H1 (cell line): ENCODE data around the gene LLPH.
"Not testable (repeated sequence)": the region's sequence is repeated elsewhere in the genome, so short reads cannot be mapped to it uniquely, and the experiment has no call there.

Experiments
- BRCA1 ChIP-seq: IDR thresholded peaks from 2 replicates; pipeline ENCODE4 v1.6.1; 2012; ENCODE audit warnings: low read depth, low read length, improper control_type of control experiment
- CTCF ChIP-seq, 3 experiments: IDR thresholded peaks; 1 replicate in 2 of 3; 2 replicates in 1 of 3; pipeline versions ENCODE4 v1.5.1 to v1.6.1; 2011; ENCODE audit warnings: low read length in 3 of 3, mild to moderate bottlenecking in 3 of 3, inconsistent platforms in 2 of 3, low read depth in 1 of 3, moderate library complexity in 1 of 3; ENCODE audit not compliant: insufficient read depth in 1 of 3; ENCODE audit errors: control extremely low read depth in 1 of 3
- EGR1 ChIP-seq: IDR thresholded peaks from 2 replicates; pipeline ENCODE4 v1.6.1; 2011; ENCODE audit warnings: low read depth, low read length, borderline replicate concordance
- EP300 ChIP-seq, 2 experiments: IDR thresholded peaks; 1 replicate in 1 of 2; 2 replicates in 1 of 2; pipeline ENCODE4 v1.6.1; 2011 to 2012; ENCODE audit warnings: low read depth in 2 of 2, low read length in 2 of 2, mild to moderate bottlenecking in 2 of 2, borderline replicate concordance in 1 of 2, inconsistent platforms in 1 of 2, moderate library complexity in 1 of 2
- GTF2F1 ChIP-seq: IDR thresholded peaks from 2 replicates; pipeline ENCODE4 v1.6.1; 2012; ENCODE audit warnings: low read depth, low read length, improper control_type of control experiment, borderline replicate concordance
- JUND ChIP-seq: IDR thresholded peaks from 2 replicates; pipeline ENCODE4 v1.6.1; 2011; ENCODE audit warnings: mild to moderate bottlenecking, improper control_type of control experiment, low read length
- NANOG ChIP-seq: IDR thresholded peaks from 2 replicates; pipeline ENCODE4 v1.6.1; 2011; ENCODE audit warnings: low read length, low read depth, mild to moderate bottlenecking, inconsistent platforms; ENCODE audit not compliant: insufficient read depth, poor library complexity, severe bottlenecking
- POLR2A ChIP-seq, 2 experiments: IDR thresholded peaks; 1 replicate in 1 of 2; 2 replicates in 1 of 2; pipeline ENCODE4 v1.6.1; 2011; ENCODE audit warnings: low read depth in 2 of 2, low read length in 2 of 2, mild to moderate bottlenecking in 2 of 2; ENCODE audit errors: control extremely low read depth in 1 of 2
- POLR2AphosphoS5 ChIP-seq: IDR thresholded peaks from 2 replicates; pipeline ENCODE4 v1.6.1; 2011; ENCODE audit warnings: low read depth, low read length
- RXRA ChIP-seq: IDR thresholded peaks from 2 replicates; pipeline ENCODE4 v1.6.1; 2011; ENCODE audit warnings: low read depth, mild to moderate bottlenecking, low read length, moderate library complexity; ENCODE audit not compliant: insufficient read depth
- SRF ChIP-seq: IDR thresholded peaks from 2 replicates; pipeline ENCODE4 v1.6.1; 2011; ENCODE audit warnings: mild to moderate bottlenecking, low read depth, low read length, moderate library complexity
- TAF1 ChIP-seq: IDR thresholded peaks from 2 replicates; pipeline ENCODE4 v1.6.1; 2011; ENCODE audit warnings: mild to moderate bottlenecking, low read depth, low read length
- USF2 ChIP-seq: IDR thresholded peaks from 2 replicates; pipeline ENCODE4 v1.6.1; 2011; ENCODE audit warnings: low read length, improper control_type of control experiment

GRCh38 chr12:66174391-66175325 is 44.1 kb upstream of the LLPH start:
- TF ChIP-seq EP300 (IDR thresholded peaks at IDR 0.05; ENCODE audit: borderline replicate concordance in 1 of 2, low read depth in 2 of 2, low read length in 2 of 2); USF2; GTF2F1; RXRA; NANOG; POLR2AphosphoS5; TAF1; POLR2A (IDR thresholded peaks at IDR 0.05; ENCODE audit: control extremely low read depth in 1 of 2, low read depth in 2 of 2, low read length in 2 of 2); EGR1; CTCF (IDR thresholded peaks at IDR 0.05; ENCODE audit: control extremely low read depth in 1 of 3, insufficient read depth in 1 of 3, low read depth in 1 of 3, low read length in 3 of 3); JUND; SRF; BRCA1: not testable (repeated sequence)
